Panc1 (cell line): ENCODE measurements around the gene RAI14. TPM values are rescaled to one million over a fixed set of nuclear protein-coding genes. Genes with fewer than 3 reads are reported as not detected.

ENCODE experiments used
- ATAC-seq: fragments of 200-7000 bp; cut with Tn5 transposase; 2 replicates; pipeline ENCODE4 v1.9.1; 2020; ENCODE audit warnings: mild to moderate bottlenecking, moderate library complexity
- BruUV-seq: library from RNA; stranded (reverse); fragments of 400-500 nt; replicated peaks from 2 replicates; lab custom pipeline; 2021; lab: Mats Ljungman, UMichigan
- CTCF ChIA-PET: fragments of 300-600 bp; sonication (Branson Sonifier 250); formaldehyde crosslinking; loops from one replicate; lab custom pipeline; 2022; ENCODE audit warnings: antibody characterized with exemption; lab: Charles Lee
- POLR2A ChIA-PET: fragments of 300-600 bp; sonication (Branson Sonifier 250); formaldehyde crosslinking; loops from one replicate; lab custom pipeline; 2022; ENCODE audit warnings: antibody characterized with exemption; lab: Charles Lee
- DNase-seq: peaks from one replicate; pipeline ENCODE4 v3.0.0-alpha.2; 2010; ENCODE audit warnings: low read depth, low spot score
- H3K27ac ChIP-seq: 2 replicates; pipeline ENCODE4 v1.5.1; 2011; ENCODE audit warnings: mild to moderate bottlenecking, low read length, inconsistent platforms
- H3K27me3 ChIP-seq: fragments of 200-500 bp; sonication (Bioruptor generic); 2 replicates; pipeline ENCODE4 v1.6.0; 2014; ENCODE audit warnings: low read length, inconsistent platforms; ENCODE audit not compliant: control insufficient read depth, insufficient read depth
- H3K36me3 ChIP-seq: fragments of 200-500 bp; sonication (Bioruptor generic); 2 replicates; pipeline ENCODE4 v1.5.1; 2014; ENCODE audit warnings: inconsistent platforms, mild to moderate bottlenecking, low read length, moderate library complexity; ENCODE audit not compliant: control insufficient read depth, insufficient read depth
- H3K4me1 ChIP-seq: 2 replicates; pipeline ENCODE4 v1.5.1; 2011; ENCODE audit warnings: inconsistent platforms, mild to moderate bottlenecking, low read length, moderate library complexity; ENCODE audit not compliant: control insufficient read depth, insufficient read depth
- H3K4me3 ChIP-seq, 2 experiments: 2 replicates each; pipeline ENCODE4 v1.5.1; 2011 to 2012; ENCODE audit warnings: low read depth in 2 of 2, low read length in 2 of 2, mild to moderate bottlenecking in 2 of 2, inconsistent platforms in 1 of 2, moderate library complexity in 1 of 2
- H3K9me3 ChIP-seq: fragments of 200-500 bp; sonication (Bioruptor generic); 2 replicates; pipeline ENCODE4 v1.5.1; 2014; ENCODE audit warnings: low read depth, mild to moderate bottlenecking, inconsistent platforms, low read length, moderate library complexity; ENCODE audit not compliant: control insufficient read depth, insufficient read depth
- POLR2AphosphoS5 ChIP-seq: IDR thresholded peaks from 2 replicates; pipeline ENCODE4 v1.6.1; 2012; ENCODE audit warnings: mild to moderate bottlenecking, low read depth, low read length, moderate library complexity
- SIN3A ChIP-seq: IDR thresholded peaks from 2 replicates; pipeline ENCODE4 v1.6.1; 2012; ENCODE audit warnings: low read depth, mild to moderate bottlenecking, low read length, moderate library complexity, borderline replicate concordance; ENCODE audit not compliant: insufficient read depth
- TCF7L2 ChIP-seq: IDR thresholded peaks from 2 replicates; pipeline ENCODE4 v1.6.1; 2011; ENCODE audit warnings: mild to moderate bottlenecking, low read depth, low read length, inconsistent platforms
- in situ Hi-C: cut with HindIII; loops from 2 replicates; pipeline ENCODE4 v1.10.0; 2016; ENCODE audit warnings: low sequenced_read_pairs, low pct_unique_long_range_greater_than_20kb
- intact Hi-C: fragments of 100-400 bp; cut with micrococcal nuclease; formaldehyde crosslinking; loops from one replicate; pipeline ENCODE4 v1.10.0; 2022; ENCODE audit not compliant: unreplicated experiment
- total RNA-seq: library from RNA; stranded (reverse); gene quantifications from one replicate; pipeline ENCODE4 v1.2.1, GENCODE V29; 2021; ENCODE audit not compliant: unreplicated experiment
- TF ChIP-seq, protein P1 (sequence below), 2 experiments: IDR thresholded peaks; 2 replicates each; pipeline ENCODE4 v1.6.1; 2011 to 2012; ENCODE audit warnings: low read depth in 2 of 2, control low read depth in 1 of 2, low read length in 1 of 2, mild to moderate bottlenecking in 1 of 2, moderate library complexity in 1 of 2; ENCODE audit not compliant: insufficient read depth in 1 of 2
- TF ChIP-seq, protein P2 (sequence below): fragments of 450-650 bp; IDR thresholded peaks from 2 replicates; pipeline ENCODE4 v1.5.1; 2017; ENCODE audit warnings: mild to moderate bottlenecking

The RAI14 gene
- total RNA-seq, 1 experiment from 2014 or later, result 18.5 TPM

DNA sequence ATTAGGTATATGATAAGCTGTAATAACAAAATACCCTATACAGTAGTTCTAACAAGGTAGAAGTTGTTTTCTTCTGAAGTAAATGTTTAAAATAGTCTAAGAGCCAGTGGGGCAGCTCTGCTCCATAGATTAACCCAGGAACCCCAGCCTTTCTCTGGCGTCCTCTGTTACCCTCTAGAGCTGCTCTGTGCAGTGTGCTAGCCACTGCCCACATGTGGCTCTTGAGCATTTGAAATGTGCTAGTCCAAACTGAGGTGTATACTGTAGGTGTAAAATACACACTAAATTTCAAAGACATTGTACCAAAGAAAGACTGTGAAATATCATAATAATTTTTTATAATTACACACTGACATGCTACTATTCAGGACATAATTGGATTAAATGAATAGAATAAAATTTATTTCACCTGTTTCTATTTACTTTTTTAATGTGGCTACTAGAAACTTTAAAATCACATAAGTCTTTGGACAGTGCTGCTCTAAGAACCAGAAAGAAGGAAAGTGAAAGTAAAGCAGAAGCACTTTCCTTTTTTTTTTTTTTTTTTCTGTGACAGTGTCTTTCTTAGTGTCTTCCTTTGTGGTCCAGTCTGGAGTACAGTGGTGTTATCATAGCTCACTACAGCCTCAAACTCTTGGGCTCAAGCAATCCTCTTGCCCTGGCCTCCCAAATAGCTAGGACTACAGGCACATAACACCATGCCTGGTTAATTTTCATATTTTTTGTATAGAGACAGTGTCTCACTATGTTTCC, 39.3 kb downstream of the RAI14 start:
- in situ Hi-C loops (no loop called here), intact Hi-C loops (no loop called here)
- CTCF ChIA-PET, result no interaction called here
- TF ChIP-seq, protein P1, sequence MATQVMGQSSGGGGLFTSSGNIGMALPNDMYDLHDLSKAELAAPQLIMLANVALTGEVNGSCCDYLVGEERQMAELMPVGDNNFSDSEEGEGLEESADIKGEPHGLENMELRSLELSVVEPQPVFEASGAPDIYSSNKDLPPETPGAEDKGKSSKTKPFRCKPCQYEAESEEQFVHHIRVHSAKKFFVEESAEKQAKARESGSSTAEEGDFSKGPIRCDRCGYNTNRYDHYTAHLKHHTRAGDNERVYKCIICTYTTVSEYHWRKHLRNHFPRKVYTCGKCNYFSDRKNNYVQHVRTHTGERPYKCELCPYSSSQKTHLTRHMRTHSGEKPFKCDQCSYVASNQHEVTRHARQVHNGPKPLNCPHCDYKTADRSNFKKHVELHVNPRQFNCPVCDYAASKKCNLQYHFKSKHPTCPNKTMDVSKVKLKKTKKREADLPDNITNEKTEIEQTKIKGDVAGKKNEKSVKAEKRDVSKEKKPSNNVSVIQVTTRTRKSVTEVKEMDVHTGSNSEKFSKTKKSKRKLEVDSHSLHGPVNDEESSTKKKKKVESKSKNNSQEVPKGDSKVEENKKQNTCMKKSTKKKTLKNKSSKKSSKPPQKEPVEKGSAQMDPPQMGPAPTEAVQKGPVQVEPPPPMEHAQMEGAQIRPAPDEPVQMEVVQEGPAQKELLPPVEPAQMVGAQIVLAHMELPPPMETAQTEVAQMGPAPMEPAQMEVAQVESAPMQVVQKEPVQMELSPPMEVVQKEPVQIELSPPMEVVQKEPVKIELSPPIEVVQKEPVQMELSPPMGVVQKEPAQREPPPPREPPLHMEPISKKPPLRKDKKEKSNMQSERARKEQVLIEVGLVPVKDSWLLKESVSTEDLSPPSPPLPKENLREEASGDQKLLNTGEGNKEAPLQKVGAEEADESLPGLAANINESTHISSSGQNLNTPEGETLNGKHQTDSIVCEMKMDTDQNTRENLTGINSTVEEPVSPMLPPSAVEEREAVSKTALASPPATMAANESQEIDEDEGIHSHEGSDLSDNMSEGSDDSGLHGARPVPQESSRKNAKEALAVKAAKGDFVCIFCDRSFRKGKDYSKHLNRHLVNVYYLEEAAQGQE (IDR thresholded peaks at IDR 0.05; ENCODE audit: insufficient read depth in 1 of 2, low read depth in 2 of 2, low read length in 1 of 2), result no peak
- TF ChIP-seq, protein P2, sequence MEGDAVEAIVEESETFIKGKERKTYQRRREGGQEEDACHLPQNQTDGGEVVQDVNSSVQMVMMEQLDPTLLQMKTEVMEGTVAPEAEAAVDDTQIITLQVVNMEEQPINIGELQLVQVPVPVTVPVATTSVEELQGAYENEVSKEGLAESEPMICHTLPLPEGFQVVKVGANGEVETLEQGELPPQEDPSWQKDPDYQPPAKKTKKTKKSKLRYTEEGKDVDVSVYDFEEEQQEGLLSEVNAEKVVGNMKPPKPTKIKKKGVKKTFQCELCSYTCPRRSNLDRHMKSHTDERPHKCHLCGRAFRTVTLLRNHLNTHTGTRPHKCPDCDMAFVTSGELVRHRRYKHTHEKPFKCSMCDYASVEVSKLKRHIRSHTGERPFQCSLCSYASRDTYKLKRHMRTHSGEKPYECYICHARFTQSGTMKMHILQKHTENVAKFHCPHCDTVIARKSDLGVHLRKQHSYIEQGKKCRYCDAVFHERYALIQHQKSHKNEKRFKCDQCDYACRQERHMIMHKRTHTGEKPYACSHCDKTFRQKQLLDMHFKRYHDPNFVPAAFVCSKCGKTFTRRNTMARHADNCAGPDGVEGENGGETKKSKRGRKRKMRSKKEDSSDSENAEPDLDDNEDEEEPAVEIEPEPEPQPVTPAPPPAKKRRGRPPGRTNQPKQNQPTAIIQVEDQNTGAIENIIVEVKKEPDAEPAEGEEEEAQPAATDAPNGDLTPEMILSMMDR, result no peak
- TF ChIP-seq TCF7L2, result no peak
- no peak for TF ChIP-seq POLR2AphosphoS5
- TF ChIP-seq SIN3A, result no peak
- Histone ChIP-seq H3K36me3 (no peaks in the 10 kb centered on the region), H3K4me3 (no peak overlapping the region), H3K27ac (no peak overlapping the region), H3K4me1 (no peaks in the 10 kb centered on the region), H3K27me3 (no peaks in the 10 kb centered on the region), H3K9me3 (no peaks in the 10 kb centered on the region)
- ATAC-seq (no peak), DNase-seq (no peak)
- no TSS peak for BruUV-seq
- POLR2A ChIA-PET, result interaction anchor here (0.6 kb wide), 1 partner anchor 151 kb away, joined by 24 read pairs; no protein-coding TSS in a partner anchor

DNA sequence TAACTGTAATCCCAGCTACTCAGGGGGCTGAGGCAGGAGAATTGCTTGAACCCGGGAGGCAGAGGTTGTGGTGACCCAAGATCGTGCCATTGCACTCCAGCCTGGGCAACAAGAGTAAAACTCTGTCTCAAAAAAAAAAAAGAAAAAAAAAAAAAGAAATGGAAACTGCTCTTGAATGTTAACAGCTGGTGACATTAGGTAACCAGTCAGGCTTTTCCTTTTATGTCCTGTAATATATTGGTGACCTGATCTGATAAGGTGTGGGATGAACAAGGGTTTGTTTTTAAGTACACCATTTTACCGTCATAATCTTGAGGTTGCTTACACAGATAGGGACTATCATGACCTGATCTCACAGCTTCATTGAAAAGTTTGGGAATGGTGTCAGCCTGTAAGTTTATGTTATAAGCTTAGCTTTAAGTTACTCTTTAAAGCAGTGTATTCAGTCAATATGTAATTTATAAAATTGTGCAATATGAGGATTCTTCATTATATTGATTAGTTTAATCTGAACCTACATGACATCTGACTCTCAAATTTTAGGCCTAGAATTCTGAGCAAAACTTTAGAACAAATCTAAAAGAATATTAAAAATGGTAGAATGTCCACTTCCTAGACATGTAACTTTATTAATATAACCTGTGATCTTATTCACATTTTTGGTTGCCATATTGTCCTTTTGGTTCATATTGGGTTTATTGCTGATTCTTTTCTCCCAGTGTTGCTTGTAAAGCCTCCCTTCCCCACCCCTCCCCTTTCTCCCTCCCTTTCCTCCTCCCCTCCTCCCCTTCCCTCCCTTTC, 41.4 kb downstream of the RAI14 start:
- no peaks in the 10 kb centered on the region for H3K27me3 ChIP-seq
- in situ Hi-C loops, result no loop called here
- ATAC-seq, result no peak
- TF ChIP-seq SIN3A (no peak), POLR2AphosphoS5 (no peak), TCF7L2 (no peak)
- TF ChIP-seq, protein P2, result no peak
- TF ChIP-seq, protein P1 (IDR thresholded peaks at IDR 0.05; ENCODE audit: insufficient read depth in 1 of 2, low read depth in 2 of 2, low read length in 1 of 2), result no peak
- intact Hi-C loops, result no loop called here
- H3K4me3 ChIP-seq, result no peak overlapping the region
- ChIA-PET CTCF (no interaction called here), POLR2A (no interaction called here)
- DNase-seq, result no peak
- H3K4me1 ChIP-seq, result no peaks in the 10 kb centered on the region
- no peak overlapping the region for H3K27ac ChIP-seq
- no peaks in the 10 kb centered on the region for H3K36me3 ChIP-seq
- no peaks in the 10 kb centered on the region for H3K9me3 ChIP-seq
- no TSS peak for BruUV-seq
